ENCODE measurements around the gene ORM2. TPM values are rescaled to one million over a fixed set of nuclear protein-coding genes. Genes with fewer than 3 reads are reported as not detected.

The ORM2 gene
- total RNA-seq, 1 donor from 2014 or later: not detected

DNA sequence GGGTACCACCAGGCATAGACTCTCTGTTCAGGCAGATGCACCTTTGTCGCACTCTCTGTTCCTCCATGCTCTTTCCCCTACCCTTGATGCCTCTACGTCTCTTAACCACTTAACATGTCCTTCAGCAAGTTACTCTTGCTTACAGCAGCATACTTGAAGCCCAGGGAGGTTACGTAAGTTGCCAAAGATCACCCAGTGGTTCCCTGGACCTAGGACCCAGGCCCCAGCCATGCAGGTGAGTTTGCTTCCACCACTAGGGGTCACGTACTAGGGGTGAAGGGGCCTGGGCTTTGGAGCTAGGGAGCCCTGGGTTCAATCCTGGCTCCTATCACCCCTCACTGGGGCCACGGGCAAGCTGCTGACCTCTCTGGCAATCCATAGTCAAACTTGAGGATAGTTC, 49.2 kb downstream of the ORM2 start:
- H3K4me1 Mint-ChIP-seq (ENCODE audit: low read depth): peaks cover 24% of the 10 kb centered on the region
- no peak for DNase-seq (ENCODE audit: low spot score)
- H3K4me3 Mint-ChIP-seq (ENCODE audit: unreplicated experiment): no peak overlapping the region
- no peak overlapping the region for H3K27ac Mint-ChIP-seq (ENCODE audit: unreplicated experiment)
- no peaks in the 10 kb centered on the region for H3K27me3 Mint-ChIP-seq (ENCODE audit: low read depth)
- no peaks in the 10 kb centered on the region for H3K9me3 Mint-ChIP-seq (ENCODE audit: low read depth)
- no peak for TF ChIP-seq CTCF (IDR thresholded peaks at IDR 0.05)
- H3K36me3 Mint-ChIP-seq (ENCODE audit: low read depth): peaks cover 39% of the 10 kb centered on the region

Other genes starting within 250 kb of the ORM2 start
- 0.39 to 1.4 TPM (median 0.70 TPM) in 3 replicates for gene KIF12, start 230.6 kb upstream of the ORM2 start, total RNA-seq
- 45.9 to 52.9 TPM (median 48.5 TPM) in 3 replicates for gene COL27A1, start 174.3 kb upstream of the ORM2 start, total RNA-seq
- not detected in 3 replicates for gene ORM1, start 6.8 kb upstream of the ORM2 start, total RNA-seq
- 19.1 to 43.1 TPM (median 43.0 TPM) in 3 replicates for gene AKNA, start 58.1 kb downstream of the ORM2 start, total RNA-seq
- 6.9 to 14.9 TPM (median 6.9 TPM) in 3 replicates for gene WHRN, start 175.6 kb downstream of the ORM2 start, total RNA-seq

Measured in chondrocyte (in vitro differentiated cells).